Activated T-cell treated with anti-CD3 and anti-CD28 coated beads for 1 hour (primary cell): Measurements from ENCODE around the gene CYP4F12.
"Not testable (repeated sequence)": the region's sequence is repeated elsewhere in the genome, so short reads cannot be mapped to it uniquely, and the experiment has no call there.

ENCODE experiments used
- DNase-seq: peaks from one replicate; pipeline ENCODE4 v3.0.0-alpha.2; 2020; ENCODE audit warnings: low read depth

Gene CYP4F12

GRCh38 chr19:15649526-15649925 lies 23.4 kb upstream of the CYP4F12 start:
- no peak for DNase-seq

GRCh38 chr19:15650123-15650522 lies 22.8 kb upstream of the CYP4F12 start:
- DNase-seq: not testable (repeated sequence)

- no peak for DNase-seq
Observed at GRCh38 chr19:15651791-15652190, 21.1 kb upstream of the CYP4F12 start.

- DNase-seq: no peak
Observed at GRCh38 chr19:15652559-15653278, 20.2 kb upstream of the CYP4F12 start.

- no peak for DNase-seq
Observed at GRCh38 chr19:15656467-15656866, 16.4 kb upstream of the CYP4F12 start.

- DNase-seq: no peak
Observed at GRCh38 chr19:15663247-15663646, 9.6 kb upstream of the CYP4F12 start.

- DNase-seq: no peak
Observed at GRCh38 chr19:15666186-15666585, 6.7 kb upstream of the CYP4F12 start.

- no peak for DNase-seq
Observed at GRCh38 chr19:15666883-15667282, 6.0 kb upstream of the CYP4F12 start.

- no peak for DNase-seq
Observed at GRCh38 chr19:15669440-15669839, 3.4 kb upstream of the CYP4F12 start.

GRCh38 chr19:15669891-15670290 lies 3.0 kb upstream of the CYP4F12 start:
- no peak for DNase-seq

GRCh38 chr19:15671237-15671821 lies 1.6 kb upstream of the CYP4F12 start:
- DNase-seq: no peak

GRCh38 chr19:15671891-15672579 lies 852 bp upstream of the CYP4F12 start:
- no peak for DNase-seq

GRCh38 chr19:15673176-15673654 lies 328 bp downstream of the CYP4F12 start:
- no peak for DNase-seq

GRCh38 chr19:15675560-15675959 lies 2.7 kb downstream of the CYP4F12 start:
- no peak for DNase-seq

- DNase-seq: no peak
Observed at GRCh38 chr19:15679089-15679488, 6.2 kb downstream of the CYP4F12 start.

- not testable (repeated sequence) for DNase-seq
Observed at GRCh38 chr19:15679865-15680264, 7.0 kb downstream of the CYP4F12 start.

- DNase-seq: no peak
Observed at GRCh38 chr19:15680478-15681322, 7.8 kb downstream of the CYP4F12 start.

GRCh38 chr19:15683411-15683810 lies 10.5 kb downstream of the CYP4F12 start:
- DNase-seq: no peak

- no peak for DNase-seq
Observed at GRCh38 chr19:15684828-15685227, 11.9 kb downstream of the CYP4F12 start.

GRCh38 chr19:15696654-15697194 lies 23.8 kb downstream of the CYP4F12 start:
- DNase-seq: no peak

- DNase-seq: no peak
Observed at GRCh38 chr19:15701757-15702533, 29.1 kb downstream of the CYP4F12 start.
